HG03571 (cell line): ENCODE data around the gene CD83.
A peak's percentile ranks its signal among the peaks of the same experiment; 100 is the strongest.

Experiments used
- ATAC-seq: cut with Tn5 transposase; IDR thresholded peaks from one replicate; pipeline ENCODE4 v1.9.1; 2021; ENCODE audit not compliant: unreplicated experiment

The CD83 gene

DNA sequence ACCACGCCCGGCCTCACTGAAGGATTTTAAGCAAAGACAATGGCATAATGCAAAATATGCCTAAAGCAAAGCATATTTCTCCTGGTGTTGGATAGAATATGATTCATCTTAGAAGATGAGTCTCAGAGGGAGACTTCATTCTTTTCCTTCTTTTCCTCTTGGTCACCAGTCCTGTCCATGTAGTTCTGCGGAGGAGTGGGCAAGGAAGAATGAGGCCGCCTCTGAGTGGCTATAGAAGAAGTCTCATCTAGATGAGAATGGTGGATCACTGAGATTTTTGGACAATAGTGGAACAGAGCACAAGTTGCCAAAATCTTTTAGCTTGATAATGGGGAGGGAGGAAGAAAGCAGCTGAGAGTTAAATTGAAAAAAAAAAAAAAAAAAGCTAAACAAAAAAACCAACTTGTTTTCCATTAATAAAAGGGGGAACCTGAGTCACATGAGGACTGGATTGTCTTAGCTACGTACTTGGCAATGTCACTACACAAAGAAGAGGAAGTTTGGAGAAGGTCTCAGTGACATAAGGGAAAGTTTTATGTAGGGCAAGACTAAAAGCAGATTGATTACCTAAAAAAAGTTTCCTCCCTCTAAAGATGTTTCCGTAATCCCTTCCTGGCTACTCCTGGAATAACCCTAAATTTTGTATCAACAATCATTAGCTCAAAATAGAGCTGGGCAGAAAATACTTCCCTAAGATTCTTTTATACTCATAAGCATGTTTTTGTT, 6.0 kb downstream of the CD83 start:
- ATAC-seq, result no peak

DNA sequence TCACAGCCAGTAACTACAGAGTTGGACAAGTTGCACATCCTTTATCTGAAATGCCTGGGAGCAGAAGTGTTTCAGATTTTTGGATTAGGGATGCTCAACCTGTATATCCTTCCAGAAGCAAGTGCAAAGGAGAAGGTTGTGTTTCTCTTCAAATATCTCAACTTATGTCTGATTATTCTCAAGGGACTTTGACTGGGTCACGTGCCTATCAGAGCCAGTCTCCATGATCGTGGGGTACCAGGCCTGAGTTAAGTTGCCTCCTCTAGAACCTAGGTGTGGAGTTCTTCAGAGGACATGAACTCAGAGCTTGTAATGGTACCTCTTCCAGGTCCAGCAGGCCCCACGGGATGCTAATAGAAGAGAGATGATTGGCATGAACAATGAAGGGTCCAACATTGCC, 7.8 kb downstream of the CD83 start:
- ATAC-seq, result no peak

DNA sequence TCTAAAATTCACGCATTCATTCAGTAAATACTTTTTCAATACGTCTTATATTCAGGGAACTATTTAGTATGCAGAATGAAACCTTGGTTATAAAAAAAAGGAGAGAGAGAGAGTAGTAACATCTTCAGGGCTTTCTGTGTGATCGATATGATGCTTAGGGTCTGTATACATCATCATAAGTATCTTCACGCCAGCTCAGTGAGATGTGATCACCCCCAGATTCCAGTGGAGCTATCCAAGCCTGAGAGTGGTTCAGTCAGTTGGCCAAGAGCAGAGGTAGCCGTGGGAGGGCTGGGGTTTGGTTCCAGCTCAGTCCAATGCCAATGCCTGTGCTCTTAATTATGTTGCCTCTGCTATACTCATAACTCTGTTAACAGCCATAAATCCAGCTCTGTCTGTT, 8.6 kb downstream of the CD83 start:
- no peak for ATAC-seq

DNA sequence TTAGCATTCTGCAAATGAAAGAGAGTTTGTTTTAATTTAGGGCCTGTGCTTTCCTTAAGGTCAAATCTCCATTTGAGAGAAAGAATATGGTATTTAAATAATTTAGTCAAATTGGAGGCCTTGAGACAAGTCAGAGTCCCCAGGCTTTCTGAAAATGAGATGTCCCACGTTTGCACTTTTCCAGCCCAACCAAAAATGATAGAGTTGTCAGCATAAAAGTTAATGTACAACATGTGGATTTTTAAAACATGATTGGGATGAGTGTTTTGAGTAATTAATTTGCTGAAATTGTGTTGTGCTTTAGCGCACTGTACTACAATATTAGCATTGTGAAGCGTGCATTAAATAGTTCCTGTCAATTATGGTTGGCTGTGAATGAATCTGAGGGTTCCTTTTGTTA, 10.0 kb downstream of the CD83 start:
- no peak for ATAC-seq

DNA sequence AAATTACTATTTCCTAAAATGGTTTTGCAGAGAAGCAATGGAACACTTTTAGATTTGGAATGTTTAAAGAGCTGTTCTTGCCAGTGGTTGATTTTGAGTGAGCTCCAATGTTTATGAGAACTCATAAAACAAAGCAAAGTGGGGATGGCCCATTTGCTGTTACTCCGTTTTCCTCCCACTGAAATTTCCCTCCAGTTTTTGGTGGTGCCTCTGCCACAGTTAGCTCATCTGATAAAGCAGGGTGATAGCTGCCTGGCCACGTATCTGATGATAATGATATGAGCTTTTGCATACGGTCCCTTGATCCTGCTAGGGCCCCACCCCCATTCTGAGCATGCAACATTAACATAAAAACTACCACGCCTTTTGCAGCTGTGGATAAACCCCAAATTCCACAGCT, 10.4 kb downstream of the CD83 start:
- no peak for ATAC-seq

DNA sequence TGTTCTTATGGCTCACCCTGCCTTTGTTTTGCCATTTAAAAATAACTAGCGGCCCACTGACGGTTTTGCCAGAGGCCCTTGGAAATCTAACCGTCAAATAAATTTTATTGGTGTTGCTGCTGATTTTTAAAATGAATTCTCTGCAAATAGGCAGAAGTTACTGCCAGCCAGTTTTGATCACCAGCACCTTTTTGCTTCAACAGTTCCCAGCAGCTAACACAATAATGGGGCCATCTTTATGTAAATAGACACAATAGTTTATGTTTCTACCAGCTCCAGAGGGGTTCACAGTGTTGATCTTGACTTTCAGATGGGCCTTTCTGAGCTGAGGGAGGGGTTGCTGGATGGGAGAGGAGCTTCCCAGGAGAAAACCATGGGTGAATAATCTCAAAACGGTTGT, 11.2 kb downstream of the CD83 start:
- no peak for ATAC-seq

DNA sequence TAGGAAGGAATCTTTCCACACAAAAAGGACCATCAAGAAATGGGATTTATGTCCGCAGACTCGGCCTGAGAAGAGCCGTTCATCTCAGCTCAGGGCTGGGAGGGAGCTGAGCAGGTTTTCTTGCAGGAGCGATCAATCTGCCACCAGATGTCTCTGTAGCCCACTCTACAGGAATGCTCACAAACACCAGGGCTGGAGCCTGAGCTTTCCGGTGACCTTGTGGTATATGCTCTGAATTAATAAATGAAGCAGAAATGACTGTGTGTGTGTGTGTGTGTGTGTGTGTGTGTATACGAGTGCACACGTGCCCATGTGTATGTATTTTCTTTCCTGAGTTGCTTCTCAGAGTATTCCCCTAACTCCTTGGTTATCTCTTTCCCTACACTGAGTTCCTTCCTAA, 12.0 kb downstream of the CD83 start:
- ATAC-seq, result no peak

DNA sequence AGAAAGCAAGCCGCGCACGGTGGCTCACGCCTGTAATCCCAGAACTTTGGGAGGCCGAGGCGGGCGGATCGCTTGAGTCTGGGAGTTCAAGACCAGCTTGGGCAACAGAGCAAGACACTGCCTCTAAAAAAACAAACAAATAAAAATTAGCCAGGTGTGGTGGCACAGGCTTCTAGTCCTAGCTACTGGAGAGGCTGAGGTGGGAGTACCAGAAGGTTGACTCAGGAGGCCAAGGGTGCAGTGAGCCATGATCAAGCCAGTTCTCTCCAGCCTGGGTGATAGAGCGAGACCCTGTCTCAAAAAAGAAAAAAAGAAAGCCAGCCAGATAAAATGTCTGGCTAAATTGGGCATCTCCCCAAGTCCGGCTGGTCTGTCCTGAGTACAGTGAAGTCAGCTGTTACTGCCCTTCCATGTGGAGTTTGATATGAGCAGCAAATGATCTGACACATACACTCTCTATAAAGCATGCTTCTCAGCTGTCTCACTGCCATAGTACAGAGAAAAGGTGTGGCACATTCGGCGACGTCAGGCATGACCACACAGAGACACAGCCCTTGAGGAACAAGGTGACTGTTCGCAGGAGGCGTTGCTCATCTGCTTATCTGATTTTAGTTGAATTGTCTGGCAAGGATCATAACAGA, 13.0 kb downstream of the CD83 start:
- no peak for ATAC-seq

DNA sequence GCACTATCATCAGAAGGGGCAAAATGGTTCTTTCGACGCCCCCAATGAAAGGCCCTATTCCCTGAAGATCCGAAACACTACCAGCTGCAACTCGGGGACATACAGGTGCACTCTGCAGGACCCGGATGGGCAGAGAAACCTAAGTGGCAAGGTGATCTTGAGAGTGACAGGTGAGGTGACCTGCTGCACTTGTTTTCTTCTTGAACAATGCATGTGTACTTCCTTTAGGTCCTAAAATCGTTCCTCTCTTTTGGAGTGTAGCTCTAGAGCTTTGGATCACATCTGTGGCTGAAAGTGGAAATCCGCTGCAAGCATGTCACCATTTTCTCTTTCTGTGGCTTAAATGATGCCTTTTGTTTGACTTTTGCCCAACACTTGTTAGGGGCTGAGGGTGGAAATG, 14.0 kb downstream of the CD83 start:
- ATAC-seq, result no peak

DNA sequence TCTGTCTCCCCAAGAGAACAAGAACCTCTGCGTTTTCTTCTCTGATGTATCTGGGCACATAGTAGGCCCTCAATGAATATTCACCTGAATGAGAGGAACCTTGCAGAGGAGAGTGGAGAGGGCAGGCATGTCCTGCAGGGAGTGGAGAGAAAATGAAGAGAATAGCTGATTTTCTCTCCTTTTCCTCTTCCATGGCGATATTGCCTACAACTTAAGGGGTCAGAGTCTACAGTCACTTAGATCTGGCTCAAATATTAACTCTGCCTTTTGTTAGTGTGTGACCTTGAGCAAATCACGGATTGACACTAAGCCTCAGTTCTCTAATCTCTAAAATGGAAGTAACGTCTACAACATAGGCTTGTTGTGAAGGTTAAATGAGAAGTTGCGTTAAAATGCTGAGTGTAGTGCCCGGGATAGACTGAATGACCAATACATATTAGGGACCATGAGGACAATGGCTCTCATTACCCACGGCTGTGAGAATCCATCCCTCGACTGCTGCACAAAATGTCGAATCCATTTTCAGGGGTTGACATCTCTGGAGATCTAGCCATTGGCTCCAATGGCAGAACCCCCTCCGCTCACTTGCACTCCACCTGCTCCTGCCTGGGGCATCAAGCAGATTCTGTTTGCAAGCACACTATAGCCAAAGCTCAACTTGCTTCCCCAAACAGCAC, 14.8 kb downstream of the CD83 start:
- ATAC-seq, result no peak

DNA sequence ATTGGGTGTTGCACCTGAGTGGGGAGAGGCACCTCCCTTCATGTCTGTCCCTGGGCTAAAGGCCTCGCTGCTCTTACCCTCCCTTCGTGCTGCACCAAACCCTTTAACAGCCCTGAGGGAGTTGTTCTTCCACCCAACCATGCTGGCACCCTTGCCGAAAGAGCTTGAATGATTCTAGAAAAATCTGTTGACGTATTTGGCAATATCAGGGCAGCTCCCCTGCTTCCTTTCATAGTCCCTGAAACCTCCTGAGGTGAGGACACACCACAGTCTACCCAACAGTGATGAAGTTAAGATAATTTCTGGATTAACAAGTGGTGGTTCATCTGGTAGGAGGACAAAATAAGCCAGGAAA, 15.3 kb downstream of the CD83 start:
- ATAC-seq, result no peak

DNA sequence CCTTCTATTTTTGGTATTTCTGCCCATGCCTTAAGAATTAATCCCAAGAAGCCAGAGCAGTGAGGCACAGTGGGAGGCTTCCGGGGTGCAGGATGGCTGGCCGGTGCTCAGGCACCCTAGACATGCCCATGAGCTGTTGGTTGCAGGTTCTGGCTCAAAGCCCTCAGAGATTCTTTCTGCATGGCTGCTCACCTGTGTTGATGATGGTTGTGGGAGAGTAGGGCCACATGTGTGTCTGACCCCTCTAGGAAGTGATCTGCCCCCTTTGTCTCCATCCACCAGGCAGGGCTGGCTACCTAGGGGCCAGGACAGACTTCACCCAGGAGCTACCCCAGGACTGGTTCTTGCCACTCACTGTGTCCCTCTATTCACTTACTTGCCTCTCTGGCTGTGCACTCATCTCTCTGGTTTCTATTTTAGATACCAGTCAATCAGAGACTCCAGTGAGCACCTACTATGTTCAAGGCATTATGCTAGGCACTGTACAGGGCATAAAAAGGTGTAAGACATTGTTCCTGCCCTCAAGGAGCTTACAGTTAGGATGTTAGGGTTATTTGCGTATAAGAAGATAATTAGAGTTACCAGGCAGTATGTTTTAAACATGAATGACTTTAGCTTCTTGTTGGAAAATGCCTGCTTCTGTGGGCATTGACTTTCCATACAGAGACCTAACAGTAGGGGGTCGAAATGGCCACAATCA, 16.8 kb downstream of the CD83 start:
- no peak for ATAC-seq

DNA sequence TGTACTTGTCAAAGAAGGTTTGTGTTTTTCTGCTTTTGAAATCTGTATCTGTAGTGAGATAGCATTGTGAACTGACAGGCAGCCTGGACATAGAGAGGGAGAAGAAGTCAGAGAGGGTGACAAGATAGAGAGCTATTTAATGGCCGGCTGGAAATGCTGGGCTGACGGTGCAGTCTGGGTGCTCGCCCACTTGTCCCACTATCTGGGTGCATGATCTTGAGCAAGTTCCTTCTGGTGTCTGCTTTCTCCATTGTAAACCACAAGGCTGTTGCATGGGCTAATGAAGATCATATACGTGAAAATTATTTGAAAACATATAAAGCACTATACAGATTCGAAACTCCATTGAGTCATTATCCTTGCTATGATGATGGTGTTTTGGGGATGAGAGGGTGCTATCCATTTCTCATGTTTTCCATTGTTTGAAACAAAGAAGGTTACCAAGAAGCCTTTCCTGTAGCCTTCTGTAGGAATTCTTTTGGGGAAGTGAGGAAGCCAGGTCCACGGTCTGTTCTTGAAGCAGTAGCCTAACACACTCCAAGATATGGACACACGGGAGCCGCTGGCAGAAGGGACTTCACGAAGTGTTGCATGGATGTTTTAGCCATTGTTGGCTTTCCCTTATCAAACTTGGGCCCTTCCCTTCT, 18.4 kb downstream of the CD83 start:
- ATAC-seq, result no peak

DNA sequence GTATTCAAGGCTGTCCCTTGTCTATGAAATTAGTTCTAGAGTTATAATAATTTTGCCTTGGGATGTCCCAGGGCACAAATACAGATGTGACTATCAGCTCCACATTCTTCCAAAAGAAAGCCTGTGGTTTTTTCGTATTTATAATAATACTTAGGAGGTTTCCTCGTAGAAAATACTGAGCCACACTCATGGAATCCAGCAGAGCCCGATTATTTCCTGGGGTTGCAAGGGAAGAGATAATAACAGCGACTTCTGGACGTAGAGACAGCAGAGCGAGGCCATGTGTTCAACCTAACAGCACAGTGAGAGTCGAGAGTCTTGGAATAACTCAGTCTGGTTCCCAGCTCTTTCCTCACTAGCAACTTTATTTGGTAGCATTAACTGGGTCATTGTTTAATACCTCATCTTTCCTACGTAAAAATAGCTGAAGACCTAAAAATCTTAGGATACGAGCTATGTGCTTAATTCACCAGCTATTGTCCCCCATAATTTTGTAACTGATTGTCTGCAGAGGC, 21.2 kb downstream of the CD83 start:
- no peak for ATAC-seq

DNA sequence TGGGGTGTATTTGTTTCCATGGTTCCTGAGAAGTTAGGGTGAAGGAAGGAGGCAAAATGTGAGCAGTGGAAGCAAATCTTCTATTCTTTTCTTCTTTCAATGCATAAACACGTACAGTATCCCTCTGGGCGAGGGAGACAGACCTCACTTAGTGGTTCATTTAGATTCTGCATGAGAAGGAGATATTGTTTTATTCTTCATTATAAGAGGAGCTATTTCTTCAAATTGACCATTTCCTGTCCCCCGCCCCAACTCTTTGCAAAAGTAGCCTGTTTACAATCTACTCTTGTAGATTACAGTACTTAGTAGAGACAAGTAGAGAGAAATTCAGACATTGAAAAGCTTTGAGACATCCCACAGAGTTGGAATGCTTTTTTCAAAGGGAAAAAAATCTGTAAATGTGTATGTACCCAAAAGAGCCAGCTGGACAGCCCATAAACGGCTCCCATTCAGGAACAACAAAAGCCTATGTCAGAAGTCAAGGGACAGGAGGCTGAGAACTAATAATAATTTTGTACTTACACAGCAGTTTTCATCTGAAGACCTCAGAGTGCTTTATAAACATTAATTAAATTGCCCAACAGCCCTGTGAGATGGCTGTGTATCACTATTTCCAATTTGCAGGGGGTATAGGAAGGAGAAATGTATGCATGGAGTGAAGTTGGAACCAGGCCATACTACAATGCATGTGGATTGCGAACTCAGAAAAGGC, 23.9 kb downstream of the CD83 start:
- ATAC-seq, result no peak

DNA sequence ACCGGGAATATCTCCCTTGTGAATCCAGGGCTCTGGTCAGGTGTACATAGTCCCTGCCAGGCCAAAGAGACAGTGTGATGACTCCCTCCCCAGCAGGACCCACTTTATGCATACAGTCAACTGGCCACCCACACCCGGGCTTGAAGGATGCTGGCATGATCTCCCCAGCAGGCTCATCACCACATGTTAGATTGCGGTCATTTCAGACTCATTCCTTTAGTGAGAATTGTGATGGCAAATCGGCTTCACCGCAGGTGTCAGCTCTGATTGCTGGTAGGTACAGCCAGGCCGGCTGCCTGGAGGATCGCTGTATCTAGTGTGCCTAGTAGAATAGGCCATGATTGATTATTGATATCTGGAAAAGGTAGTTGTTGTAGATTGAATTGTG, 24.5 kb downstream of the CD83 start:
- no peak for ATAC-seq

DNA sequence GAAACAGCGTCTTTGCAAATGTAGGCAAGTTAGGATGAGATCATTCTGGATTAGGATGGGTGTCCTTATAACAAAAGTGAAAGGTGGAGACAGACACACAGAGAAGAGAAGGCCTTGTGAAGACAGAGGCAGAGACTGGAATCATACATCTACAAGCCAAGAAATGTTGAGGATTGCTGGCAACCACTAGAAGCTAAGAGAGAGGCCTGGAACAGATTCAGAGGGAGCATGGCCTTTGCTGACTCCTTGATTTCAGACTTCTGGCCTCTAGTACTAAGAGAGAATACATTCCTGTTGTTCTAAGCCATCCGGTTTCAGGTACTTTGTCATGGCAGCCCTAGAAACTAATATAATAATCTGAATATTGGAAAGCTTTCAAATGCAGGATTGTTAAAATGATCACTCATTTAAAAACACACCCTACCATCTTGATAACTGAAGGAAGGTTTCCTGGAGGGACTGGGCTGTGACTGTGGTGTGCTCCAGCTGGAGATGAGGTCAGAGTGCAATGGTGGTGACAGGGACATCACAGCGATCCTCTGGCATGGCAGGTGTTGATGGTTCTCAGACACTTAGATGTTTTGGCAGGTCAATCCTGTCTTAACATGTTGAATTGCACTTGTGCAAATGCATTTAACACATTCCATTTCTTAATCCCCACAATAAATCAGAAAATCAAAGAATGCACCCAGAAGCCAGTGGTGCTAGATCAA, 25.1 kb downstream of the CD83 start:
- ATAC-seq, result no peak

DNA sequence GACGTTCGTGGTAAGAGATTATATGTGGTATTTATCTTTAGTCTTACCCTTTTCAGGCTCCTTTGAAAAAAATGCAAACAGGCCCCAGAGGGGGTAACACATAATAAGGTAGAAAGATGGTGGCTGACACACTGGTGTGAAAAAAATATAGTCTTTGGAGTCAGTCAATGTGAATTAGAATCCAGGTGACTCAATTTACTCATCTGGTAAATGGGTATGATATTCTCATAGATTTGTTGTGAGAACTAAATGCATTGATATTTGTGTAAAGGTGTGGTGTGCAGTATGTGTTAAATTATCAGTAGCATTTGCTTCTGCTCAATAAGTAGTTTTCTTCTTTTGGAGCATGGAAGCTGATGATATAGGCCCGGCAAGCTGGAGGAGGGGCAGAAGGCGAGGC, 25.7 kb downstream of the CD83 start:
- no peak for ATAC-seq

DNA sequence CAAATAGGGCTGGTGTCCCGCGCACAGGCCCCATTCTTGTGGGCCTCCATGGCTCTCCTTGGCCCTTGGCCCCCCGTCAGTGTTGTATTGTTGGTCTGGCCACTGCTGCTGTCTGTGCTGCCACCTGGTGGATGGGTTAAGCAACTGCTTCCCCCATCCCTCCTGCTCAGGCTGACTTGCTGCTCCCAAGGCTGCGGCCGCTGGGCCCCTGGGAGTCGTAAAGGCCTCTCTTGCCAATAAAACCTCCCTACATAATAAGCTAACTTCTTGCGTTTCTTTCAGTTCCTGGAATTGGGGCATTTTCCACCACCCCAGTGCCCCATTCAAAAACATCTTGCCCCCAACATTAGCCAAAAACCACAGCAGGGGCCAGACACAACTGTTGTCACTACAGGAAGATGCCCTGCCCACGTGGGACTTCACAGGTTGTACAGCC, 27.1 kb downstream of the CD83 start:
- peak; percentile 57 for ATAC-seq

DNA sequence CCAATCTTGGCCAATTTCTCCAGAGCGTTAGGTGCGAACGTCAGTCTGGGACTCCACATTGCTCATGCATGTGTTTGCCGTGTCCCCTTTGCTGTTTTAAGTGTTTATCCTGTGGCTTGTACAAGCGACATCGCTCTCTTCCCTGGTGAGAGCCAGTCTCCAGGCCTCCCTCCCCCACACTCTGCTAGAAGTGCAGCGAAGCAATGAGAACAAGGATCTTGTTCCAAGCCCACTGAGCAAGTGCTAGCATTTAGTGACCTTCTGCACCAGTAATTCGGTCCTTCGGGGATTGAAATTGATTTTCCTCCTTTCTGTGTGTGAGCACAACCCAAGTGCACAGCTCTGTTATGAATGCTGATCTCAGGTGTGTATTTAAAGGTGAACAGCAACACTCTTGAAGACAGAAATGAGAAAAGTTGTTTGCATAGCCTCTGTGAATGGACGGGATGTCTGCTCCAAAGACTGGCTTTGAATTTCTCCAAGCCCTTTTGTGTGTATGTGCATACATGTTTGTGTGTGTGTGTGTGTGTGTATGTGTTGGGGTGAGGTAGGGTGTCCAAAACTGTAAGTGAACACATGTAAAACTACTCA, 29.0 kb downstream of the CD83 start:
- ATAC-seq, result no peak
